NCI-H2196 (cell line): ENCODE results near the gene RPS27.
"Not testable (repeated sequence)": the region's sequence is repeated elsewhere in the genome, so short reads cannot be mapped to it uniquely, and the experiment has no call there.

Source experiments
- DNase-seq: peaks from one replicate; lab custom pipeline; 2025; ENCODE audit not compliant: unreplicated experiment; lab: John Stamatoyannopoulos, UW

Gene RPS27

DNA sequence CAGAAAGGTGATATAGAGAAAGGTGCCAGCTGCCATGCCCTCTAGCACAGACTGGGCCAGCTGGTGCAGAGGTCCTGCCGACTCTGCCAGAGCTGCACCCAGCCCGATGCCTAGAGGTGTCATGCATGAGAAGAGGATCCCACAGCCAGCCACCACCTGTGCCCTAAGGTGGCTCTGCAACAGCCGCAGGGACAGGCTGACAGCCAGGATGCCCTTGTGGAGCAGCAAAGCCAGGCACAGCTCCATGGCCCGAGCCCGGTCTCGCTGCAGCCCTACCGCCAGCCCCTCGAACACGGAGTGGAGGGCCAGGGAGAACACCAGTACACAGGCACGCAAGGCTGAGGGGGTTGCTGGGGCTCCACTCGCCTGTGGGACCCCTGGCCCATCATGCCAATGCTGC lies 30.4 kb upstream of the RPS27 start:
- DNase-seq: no peak

DNA sequence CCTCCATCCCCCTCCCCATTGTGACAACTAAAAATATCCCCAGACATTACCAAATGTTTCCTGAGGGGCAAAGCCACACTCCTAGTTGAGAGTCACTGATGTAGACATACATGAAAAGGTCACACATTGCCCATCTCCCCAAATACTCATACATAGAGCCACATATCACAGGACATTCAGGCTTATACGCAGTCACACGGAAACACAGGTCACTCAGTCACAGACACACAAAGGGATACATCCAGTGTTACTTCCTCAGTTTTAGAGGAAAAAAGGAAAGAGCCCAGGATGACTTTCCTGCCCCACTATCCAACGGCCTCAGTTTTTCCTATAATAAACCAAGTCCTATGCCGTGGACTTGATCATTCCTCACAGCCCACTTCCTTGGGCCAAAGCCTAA lies 29.1 kb upstream of the RPS27 start:
- no peak for DNase-seq

DNA sequence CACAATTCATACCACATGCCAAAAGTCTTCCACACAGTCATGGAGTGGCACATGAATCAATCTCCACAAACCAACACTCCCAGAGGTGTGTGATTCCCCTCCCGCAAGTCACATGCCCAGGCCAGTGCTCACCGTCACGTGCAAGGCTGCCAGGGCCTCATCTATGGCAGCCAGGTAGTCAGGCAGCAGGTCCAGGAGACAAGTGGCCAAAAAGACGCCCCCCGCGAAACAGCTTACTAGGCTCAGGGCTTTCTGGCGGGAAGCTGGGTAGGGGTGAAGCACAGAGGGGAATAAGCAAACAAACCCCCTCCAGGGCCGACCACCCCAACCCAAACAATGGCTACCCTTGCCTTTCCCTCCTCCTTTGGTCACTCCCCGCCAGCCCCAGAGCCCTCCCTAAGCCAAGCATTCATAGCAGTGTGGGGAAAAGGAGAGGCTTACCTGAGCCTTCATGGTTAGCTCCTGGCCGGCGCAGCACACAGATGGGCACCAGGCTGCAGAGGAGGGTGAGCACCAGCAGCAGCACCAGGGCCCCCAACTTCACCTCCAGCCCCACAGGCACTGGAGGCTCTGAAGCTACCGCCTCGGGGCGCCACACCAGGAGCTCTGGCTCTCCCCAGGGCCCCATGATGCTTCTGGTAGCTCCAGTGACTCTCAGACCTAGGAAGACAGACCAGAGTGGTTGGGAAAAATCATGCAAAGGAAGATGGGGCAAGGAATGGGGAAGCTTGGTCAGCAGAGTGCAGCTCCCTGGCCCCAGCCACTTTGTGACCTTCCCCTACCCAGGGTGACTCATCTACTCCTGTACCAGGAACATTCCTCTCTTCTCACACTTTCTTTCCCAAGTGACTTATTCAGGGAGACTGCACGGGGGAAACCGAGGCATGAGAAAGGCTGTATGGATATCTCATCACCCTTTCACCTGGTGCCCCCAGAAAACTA lies 28.2 kb upstream of the RPS27 start:
- no peak for DNase-seq

DNA sequence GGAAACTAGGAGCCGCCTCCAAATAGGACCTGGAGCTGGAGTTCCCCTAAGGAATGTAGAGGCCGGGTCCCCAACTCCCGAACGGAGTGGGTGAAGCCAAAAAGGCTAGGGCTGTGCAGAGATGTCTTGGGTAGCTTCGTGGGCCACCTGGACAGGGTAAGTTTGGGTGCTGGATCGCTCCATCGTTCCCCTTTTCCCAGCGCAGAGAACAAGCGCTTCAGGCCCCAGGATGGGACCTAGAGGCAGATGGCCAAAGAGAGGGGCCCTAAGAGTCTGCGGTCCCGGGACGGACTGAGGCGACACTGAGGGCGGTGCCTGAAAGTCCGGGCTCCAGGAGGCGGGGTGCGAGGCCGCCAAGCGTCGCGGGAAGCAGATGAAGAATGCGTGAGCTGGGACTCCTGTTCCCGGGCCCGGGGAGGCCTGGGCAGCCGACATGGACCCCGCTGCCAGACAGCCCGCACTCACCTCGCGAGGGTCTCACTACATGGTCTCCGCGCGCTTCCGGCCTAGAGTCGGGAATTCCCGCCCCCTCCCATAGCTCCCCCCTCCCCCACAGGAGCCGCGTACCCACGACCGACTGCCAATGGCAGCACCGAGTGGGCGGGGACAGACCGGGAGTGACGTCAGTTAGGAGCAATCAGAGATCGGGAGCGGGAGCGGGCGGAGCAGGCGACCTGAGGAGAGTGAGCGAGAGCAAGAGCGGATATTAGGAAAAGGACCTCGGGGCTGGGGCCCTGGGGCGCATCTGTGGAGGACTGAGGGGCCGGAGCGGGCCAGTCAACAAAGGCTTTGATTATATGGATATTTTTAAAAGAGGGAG lies 27.3 kb upstream of the RPS27 start, which contains the start of gene SLC39A1:
TSS of gene SLC39A1 (minus strand) at position 508 of the 820 bp plus-strand sequence. CDS start 822 bp downstream, outside the sequence.
- peak; percentile 98 for DNase-seq

DNA sequence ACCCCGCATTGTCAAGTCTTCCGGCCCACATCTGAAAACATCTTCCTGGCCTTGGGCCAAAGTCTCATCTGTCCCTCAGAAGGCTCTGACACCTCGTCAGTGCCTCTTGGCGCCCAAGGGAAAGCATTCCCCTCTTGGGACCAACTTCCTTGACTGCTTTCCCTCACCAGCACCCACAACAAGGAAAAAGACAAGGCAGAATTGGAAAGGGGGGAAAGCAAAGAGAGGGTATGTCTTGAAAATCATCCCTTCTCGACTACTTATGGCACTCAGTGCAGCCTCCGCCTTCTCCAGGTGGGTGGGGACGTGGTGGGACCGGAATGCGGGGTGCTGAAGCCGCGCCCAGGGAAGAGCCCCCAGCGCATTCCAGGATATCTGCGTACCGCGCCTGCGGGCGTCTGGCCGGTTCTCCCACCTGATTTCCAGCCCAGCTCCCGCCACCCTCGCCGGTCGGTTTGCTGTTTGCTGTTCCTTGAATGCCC lies 26.7 kb upstream of the RPS27 start:
- DNase-seq: no peak

DNA sequence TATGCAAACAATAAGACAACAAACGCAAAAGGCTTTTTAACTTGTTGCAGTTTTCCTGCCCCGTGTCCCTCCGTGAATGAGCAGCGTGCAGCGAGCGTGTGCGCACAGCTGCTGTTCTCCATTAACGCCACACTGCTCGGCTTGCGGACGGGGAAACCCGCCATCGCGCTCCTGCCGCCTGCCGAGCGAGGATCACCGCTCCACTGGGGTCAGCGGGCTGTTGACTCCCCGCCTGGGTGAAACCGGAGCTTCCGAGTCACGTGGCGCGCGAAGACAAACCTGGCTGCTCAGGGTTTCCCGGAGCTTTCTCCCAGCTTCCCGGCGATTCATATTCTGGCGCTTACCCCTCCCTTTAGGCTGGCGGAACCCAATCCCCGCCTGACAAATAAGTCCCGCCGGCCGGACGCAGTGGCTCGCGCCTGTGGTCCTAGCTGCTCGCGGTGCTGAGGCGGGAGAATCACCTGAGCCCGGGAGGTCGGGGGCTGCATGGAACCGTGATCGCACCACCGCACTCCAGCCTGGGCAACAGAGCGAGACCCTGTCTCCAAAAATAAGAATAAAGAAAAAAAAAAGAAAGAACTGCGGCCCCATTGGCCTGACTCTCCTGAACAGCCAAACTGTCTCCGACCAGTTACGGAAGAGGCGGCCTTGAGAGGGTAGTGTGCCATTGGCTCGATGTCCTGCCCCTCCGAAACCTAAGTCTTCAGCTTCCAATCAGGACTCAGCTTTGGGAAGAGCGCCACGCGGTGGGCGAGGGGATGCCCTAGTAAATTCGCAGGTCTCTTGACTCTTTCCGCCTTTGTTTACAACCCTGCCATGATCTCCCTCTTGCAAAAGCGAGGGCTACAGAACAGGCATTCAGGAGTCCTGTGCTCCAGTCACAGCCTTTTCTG lies 23.2 kb upstream of the RPS27 start, which contains the start of gene CREB3L4:
TSS of gene CREB3L4 (plus strand) at position 796 of the 893 bp plus-strand sequence. CDS start 624 bp downstream, outside the sequence.
- peak; percentile 95 for DNase-seq

DNA sequence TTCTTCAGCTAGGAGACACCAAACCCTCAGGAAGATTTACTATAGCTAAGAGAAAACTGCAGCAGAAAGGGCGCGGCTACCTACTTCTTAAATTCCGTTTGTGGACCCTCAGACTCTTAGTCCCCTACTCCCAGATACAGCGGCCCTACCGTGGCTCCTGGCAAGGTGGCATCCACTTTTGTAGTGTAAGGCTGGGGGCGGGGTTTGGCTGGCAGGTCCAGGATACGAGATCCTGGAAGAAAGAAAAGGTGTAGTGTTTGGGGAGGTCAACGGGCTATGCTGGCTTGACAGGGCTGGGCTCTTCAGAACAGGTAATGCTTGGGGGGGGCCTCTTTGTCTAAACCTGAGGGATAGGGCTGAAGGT lies 22.6 kb upstream of the RPS27 start:
- DNase-seq: peak; percentile 51

DNA sequence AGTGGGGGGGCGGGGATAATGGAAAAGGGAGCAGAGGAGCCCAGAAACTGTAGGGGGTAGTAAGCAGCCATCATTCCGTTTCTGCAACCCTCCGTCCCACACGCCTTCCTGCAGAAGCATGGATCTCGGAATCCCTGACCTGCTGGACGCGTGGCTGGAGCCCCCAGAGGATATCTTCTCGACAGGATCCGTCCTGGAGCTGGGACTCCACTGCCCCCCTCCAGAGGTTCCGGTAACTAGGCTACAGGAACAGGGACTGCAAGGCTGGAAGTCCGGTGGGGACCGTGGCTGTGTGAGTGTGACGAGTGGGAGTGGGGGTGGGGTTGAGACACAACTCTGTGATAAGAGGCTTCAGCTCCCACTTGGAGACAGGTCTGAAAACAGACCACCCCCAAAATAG lies 22.2 kb upstream of the RPS27 start:
- DNase-seq: no peak

DNA sequence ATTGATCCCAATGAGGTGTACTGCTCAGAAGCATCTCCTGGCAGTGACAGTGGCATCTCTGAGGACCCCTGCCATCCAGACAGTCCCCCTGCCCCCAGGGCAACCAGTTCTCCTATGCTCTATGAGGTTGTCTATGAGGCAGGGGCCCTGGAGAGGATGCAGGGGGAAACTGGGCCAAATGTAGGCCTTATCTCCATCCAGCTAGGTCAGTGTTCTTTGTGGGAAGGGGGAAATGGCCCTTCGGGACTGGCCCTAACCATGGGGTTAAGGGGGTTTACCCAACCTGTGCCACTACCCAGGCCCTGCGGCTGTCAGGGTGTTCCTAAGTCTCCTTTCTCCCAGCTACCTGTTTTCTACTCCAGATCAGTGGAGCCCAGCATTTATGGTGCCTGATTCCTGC lies 21.6 kb upstream of the RPS27 start:
- no peak for DNase-seq

DNA sequence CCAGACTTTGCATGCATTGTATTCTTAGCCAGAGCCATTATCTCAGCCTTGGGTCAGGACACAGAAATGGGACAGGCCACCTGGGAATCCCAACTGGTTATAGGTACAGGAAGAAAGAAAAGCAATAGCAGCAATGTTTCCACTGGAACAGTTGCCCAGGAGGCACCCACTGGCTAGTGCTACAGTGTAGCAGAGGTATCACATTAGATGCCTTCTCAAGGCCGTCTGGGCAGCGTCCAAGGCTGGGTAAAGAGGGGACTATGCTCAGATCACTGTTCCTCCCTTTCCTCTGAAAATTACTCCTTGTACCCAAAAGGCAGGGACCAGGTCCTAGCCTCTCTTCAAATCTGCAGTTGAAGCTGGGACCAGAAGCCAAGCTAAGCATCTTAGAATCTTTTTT lies 20.2 kb upstream of the RPS27 start:
- no peak for DNase-seq

DNA sequence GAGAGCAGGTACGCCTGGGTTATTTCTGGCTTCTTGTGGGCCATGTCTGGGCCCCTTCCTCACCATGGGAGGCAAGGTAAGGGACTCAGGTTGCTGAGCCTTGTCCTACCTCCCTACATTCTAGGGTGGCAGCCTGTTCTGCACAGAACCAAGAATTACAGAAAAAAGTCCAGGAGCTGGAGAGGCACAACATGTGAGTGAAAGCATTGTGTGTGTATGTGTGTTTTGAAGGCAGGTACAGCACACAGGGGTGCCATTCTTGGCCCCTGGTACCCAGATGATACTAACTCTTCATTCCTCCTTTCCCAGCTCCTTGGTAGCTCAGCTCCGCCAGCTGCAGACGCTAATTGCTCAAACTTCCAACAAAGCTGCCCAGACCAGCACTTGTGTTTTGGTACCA lies 17.5 kb upstream of the RPS27 start:
- DNase-seq: no peak

DNA sequence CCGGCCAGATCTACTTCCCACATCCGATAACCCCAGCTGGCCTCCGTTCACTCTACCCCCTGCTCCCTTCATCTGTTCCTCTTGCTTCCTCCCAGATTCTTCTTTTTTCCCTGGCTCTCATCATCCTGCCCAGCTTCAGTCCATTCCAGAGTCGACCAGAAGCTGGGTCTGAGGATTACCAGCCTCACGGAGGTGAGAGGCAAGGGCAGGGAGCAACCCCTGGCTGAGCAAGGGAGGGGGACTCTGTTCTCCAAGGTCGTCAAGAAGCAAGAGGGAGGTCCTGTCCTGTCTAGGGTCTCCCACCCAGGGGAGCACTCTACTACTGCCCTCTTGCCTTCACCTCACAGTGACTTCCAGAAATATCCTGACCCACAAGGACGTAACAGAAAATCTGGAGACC lies 17.0 kb upstream of the RPS27 start:
- no peak for DNase-seq

DNA sequence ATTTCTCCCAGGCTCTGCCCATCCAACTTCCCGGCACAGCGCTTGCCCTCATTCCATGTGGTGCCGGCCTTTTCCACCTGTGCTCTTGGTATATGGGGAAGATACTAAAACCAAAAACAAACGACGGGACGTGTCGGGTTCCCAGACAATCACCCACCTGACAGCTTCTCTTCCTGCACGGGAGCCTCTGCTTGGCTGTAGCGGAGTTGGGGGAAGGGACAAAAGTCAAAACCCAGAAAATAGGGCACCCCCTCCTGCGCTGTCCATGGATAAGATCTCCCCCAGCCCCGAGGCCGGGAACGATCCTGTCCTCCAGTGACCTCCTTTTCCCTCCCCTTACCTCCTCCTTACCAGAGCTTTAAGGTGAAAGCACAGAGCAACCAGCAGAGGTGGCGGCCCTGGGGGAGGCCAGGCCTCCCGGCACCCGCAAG lies 13.7 kb upstream of the RPS27 start:
- DNase-seq: no peak

DNA sequence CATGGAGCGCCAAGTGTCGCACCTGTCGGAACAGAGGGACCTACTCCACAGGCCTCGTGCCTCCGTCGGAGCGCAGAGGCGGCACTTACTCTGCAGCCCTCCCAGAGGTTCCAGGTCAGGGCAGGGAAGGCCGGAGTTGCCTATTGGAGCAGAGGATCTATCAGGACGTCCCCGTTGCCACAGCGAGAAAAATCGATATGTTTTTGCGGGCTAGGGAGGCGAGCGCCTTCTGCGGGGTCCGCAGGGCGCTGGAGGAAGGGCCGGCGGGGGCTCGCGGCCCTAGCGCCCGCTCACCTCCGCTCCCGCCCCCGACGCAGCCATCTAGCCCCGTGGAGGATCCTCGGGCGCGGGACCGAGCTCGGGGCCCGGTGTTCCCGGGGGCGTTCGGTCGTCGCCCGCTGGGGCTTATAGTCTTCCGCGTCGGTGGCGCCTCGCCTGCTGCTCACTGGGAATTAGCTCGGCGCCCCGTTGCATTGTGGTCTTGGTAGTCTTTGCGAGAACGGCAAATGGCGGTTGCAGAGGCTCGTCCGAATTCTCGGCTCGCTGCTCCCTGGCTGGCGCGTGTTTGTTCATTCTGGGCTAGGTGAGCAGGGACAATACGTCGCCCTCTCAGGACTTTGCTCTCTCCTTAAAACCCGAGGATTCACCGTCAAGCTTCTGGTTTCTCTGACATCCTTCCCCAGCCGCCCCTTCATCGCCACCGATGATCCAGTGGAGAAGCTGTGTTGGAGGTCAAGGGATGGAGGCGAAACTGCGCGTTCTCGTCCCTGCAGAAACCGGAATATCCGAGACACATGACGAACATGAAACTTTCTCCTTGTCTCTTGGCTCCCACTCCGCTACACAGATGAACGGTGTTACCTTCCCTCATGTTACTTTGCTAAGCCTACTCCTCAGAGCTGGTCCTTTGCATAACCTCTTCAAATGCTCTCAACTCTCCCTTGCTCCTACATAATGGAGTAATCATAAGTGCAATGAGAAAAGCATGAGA lies 13.0 kb upstream of the RPS27 start, which contains the start of gene JTB:
TSS of gene JTB (minus strand) at position 425 of the 991 bp plus-strand sequence. CDS start at position 3, 422 bp downstream.
- peak; percentile 81 for DNase-seq

DNA sequence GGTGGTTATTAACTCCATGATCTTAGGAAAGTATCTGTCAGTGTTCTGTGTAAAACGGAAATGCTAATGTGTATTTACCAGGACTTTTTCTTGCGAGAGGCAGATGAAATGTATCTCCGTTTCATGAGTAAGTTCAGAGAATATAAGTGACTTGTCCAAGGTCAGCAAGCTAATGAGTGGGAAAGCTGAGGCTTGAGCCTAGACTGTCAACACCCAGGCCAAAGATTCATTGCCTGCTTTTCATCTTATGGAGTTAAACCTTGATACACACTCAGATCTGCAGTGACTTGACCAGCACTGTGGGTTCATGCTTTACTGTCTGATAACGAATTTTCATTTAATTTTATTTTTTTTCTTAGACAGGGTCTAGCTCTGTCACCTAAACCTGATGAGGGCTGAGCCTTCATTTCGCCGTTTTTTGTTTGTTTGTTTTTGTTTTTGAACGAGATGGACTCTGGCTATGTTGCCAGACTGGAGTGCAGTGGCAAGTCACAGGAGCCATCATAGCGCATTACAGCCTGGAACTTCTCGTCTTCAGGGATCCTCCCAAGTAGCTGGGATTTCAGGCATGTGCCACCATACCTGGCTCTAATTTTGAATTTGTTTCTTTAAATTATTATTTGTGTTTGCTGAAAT lies 12.2 kb upstream of the RPS27 start:
- DNase-seq: no peak

DNA sequence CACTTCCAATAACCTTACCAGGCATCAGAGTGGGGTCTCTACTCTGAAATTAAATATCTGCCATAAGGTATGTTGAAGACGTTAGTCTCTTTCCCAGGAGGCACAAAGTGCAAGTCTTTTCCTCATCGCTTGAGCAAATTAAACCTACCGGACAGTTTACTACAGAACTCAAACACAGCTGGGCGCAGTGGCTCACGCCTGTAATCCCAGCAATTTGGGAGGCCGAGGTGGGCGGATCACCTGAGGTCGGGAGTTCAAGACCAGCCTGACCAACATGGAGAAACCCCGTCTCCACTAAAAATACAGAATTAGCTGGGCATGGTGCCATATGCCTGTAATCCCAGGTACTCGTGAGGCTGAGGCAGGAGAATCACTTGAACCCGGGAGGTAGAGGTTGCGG lies 11.5 kb upstream of the RPS27 start:
- DNase-seq: not testable (repeated sequence)

DNA sequence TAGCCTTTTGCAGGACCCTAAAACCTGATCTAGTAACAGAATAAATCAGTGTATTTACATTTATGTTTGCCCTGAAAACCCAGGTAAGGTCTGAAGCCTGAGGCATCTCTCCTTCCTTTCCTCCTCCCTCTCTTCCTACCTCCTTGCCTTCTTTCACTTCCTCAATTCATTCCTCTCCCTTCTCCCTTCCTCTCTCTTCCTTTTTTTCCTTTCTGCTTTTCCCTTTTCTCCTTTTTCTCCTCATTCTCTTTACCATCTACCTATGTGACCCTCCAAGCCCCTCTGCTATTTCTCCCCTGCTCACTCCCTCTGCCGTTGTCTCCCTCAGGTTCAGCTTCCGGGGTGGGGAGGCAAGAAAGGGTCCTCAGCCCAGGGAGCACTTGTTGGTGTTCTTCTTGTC lies 8.8 kb upstream of the RPS27 start:
- DNase-seq: not testable (repeated sequence)

DNA sequence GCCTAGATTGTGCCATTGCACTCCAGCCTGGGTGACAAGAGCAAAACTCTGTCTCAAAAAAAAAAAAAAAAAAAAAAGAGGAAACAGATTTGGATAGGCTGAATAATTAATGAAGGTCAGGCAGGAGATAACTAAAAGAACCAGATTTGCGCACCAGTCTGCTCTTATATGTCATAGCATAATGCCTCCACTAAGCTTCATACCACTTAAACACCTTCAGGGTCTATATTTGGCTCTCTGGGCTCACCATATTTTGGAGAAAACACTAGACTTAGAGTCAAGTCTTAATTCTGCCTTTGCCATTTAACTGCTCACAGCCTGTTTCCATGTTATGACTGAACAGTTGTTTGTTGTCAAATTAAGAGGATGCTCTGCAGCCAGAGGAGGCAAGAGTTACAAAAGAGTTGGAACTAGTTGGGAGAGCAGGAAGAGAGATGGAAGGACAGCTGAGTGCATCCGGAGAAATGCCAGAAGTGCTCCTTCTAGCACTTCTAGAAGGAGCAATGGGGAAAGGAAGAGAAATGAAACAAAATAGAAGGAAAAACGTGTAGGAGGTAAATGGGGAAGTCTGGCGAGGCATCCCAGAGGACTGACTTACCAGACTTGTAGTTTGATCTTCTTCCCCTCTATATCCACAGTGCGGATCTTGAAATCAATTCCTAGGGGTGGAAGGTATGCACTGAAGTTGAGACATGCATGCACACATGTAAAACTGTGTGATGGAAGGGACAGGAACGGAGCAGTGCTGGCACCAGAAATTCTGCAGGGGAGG lies 6.3 kb upstream of the RPS27 start:
- no peak for DNase-seq
